DOHH2 (cell line): Measurements from ENCODE around the gene SUPT20H.

Experiments used
- CTCF ChIP-seq: fragments of 200-600 bp; sonication (generic); IDR thresholded peaks from one replicate; pipeline ENCODE4 v1.5.1; 2014; ENCODE audit warnings: antibody characterized with exemption, mild to moderate bottlenecking, low read depth, low read length; ENCODE audit not compliant: poor library complexity, severe bottlenecking
- EZH2phosphoT487 ChIP-seq: fragments of 200-600 bp; sonication (generic); IDR thresholded peaks from 2 replicates; pipeline ENCODE4 v1.6.1; 2017; ENCODE audit warnings: borderline replicate concordance, mild to moderate bottlenecking, antibody characterized with exemption, low read length, moderate library complexity, mixed read lengths

GRCh38 chr13:36997716-36998427, 61.6 kb downstream of the SUPT20H start:
- TF ChIP-seq CTCF, result no peak
- no peak for TF ChIP-seq EZH2phosphoT487
